GM12865 (cell line): Measurements from ENCODE around the gene SNX14.

Experiments
- DNase-seq: peaks from one replicate; pipeline ENCODE4 v3.0.0; 2010; ENCODE audit warnings: low read depth
- H3K4me3 ChIP-seq: 2 replicates; pipeline ENCODE4 v1.5.1; 2011; ENCODE audit warnings: mild to moderate bottlenecking, low read depth, low read length, control low read depth
- TF ChIP-seq, protein P1 (sequence below): IDR thresholded peaks from 2 replicates; pipeline ENCODE4 v1.5.1; 2011; ENCODE audit warnings: low read length, control low read depth, low read depth, inconsistent platforms; ENCODE audit not compliant: insufficient read depth; ENCODE audit errors: missing control alignments

The SNX14 gene

DNA sequence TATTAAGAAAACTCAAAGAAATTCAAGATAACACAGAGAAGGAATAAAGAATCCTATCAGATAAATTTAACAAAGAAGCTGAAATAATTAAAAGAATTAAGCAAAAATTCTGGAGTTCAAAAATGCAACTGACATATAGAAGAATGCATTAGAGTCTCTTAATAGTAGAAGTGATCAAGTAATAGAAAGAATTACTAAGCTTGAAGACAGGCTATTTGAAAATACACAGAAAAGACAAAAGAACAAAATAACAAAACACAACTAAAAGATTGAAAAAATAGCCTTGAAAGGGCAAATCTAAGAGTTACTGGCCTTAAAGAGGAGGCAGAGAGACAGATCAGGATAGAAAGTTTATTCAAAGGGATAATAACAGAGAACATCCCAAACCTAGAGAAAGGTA, 12.1 kb downstream of the SNX14 start:
- no peak overlapping the region for H3K4me3 ChIP-seq
- no peak for DNase-seq
- TF ChIP-seq, protein P1, sequence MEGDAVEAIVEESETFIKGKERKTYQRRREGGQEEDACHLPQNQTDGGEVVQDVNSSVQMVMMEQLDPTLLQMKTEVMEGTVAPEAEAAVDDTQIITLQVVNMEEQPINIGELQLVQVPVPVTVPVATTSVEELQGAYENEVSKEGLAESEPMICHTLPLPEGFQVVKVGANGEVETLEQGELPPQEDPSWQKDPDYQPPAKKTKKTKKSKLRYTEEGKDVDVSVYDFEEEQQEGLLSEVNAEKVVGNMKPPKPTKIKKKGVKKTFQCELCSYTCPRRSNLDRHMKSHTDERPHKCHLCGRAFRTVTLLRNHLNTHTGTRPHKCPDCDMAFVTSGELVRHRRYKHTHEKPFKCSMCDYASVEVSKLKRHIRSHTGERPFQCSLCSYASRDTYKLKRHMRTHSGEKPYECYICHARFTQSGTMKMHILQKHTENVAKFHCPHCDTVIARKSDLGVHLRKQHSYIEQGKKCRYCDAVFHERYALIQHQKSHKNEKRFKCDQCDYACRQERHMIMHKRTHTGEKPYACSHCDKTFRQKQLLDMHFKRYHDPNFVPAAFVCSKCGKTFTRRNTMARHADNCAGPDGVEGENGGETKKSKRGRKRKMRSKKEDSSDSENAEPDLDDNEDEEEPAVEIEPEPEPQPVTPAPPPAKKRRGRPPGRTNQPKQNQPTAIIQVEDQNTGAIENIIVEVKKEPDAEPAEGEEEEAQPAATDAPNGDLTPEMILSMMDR = no peak

DNA sequence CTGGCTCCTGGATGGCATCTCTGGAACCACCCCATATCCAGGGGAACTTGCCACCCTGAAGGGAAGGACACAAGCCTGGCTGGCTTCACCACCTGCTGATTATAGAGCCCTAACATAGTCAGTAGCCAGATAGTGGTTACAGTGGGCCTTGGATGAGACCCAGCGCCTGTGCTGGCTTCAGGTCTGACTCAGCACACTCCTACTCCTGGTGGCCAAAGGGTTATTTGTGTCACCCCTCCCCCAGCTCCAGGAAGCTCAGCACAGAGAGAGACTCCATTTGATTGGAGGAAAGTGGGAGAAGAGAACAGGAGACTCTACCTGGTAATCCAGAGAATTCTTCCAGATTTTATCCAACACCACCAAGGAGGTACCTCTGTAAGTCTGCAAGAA, 12.8 kb downstream of the SNX14 start:
- DNase-seq = peak; percentile 51
- TF ChIP-seq, protein P1 = no peak
- H3K4me3 ChIP-seq = no peak overlapping the region

DNA sequence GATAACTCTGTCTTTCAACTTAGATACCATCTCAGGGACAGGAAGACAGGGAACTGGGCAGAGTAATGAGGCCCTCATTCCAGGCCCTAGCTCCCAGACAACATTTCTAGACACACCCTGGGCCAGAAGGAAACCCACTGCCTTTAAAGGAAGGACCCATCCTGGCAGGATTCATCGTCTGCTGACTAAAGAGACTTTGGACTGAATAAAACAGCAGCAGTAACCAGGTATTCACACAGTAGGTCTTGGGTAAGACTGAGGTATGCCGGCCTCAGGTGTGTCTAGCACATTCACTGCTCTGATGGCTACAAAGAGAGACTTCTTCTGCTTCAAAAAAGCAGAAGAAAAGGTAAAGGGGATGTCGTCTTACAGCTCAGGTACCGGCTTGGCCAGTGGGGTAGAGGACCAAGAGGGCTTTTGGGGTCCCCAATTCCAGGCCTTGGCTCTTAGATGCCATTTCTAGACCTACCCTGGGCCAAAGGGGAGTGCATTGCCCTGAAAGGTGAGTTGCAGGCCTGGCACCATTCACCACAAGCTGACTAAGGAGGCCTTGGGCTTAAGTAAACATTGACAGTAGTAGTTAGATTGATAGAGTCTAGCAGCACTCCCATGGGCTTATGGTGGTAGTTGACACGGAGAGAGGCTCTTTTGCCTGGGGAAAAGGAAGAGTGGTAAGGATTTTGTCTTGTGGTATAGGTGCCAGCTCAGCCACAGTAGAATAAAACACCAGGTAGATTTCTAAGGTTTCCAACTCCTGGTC, 13.4 kb downstream of the SNX14 start:
- H3K4me3 ChIP-seq = no peak overlapping the region
- TF ChIP-seq, protein P1 = no peak
- DNase-seq = no peak

DNA sequence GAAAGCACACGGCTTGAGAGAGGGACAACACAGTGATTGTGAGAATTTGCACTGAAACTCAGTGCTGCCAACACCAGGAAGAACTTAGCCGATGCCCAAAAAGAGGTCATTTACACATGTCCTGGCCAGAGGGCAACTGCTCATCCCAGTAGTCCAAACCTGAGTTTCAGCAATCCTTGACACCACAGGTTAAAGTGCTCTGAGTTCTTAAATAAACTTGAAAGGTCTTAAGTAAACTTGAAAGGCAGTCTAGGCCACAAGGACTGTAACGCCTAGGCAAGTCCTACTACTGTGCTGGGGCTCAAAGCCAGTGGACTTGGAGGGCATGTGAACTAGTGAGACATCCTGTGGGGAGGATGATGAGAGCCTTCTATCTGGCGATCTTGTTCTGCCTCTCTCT, 14.1 kb downstream of the SNX14 start:
- TF ChIP-seq, protein P1 = no peak
- DNase-seq = no peak
- H3K4me3 ChIP-seq = no peak overlapping the region

DNA sequence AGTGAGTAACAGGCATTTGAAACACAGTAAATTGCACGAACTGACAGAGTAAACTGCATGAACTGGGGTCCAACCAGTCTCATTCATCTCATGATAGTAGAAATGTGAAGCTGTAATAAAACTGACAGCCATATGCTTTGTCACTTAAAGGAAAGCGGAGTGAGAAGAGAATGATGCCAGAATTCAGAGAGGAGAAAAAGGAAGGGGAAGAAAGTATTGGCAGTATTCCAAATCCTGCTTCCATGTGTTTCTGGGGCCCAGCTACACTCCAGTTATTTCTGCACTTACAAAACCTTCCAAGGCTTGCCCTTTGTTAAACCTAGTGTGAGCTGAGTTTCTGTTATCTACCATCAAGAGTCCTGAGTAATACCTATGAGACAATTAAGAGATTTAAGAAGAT, 17.2 kb downstream of the SNX14 start:
- TF ChIP-seq, protein P1 = no peak
- no peak overlapping the region for H3K4me3 ChIP-seq
- DNase-seq = no peak

DNA sequence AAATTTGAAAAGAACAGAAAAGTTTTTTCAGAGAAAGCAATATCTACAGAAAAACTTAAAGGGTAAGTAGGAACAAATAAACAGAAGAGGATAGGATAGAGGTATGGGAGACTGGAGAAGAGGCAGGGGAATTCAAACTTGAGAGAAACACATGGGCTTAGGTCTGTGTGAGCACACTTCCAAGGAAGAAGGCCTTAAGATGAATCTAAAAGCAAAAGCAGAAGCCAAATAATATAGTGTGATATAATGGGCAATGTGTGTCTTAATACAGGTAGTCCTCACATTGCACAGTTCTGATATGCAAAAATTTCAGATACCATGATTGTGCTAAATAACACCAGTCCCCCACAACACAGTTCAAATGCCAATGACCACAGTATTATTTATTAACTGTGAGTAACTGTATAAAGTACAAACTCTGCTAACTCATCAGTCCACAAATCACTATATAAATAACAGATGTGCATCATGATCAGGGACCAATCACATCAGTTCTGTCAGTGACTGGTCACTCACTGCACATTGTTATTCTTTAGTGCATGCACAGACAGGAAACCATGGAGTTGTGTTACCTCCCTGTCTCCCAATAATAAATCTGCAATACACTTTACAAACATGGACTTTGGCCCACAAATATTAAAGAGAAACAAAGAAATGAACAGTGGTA, 18.6 kb downstream of the SNX14 start:
- DNase-seq = no peak
- TF ChIP-seq, protein P1 = no peak

More for the DNA sequence above, 18.6 kb downstream of the SNX14 start:
- no peak overlapping the region for H3K4me3 ChIP-seq
